Measurements from ENCODE around the gene MGAT4A. TPM values are rescaled to one million over a fixed set of nuclear protein-coding genes. Genes with fewer than 3 reads are reported as not detected.

The MGAT4A gene
- total and polyA plus RNA-seq, 9 donors, result 3.9 to 14.7 (median 12.6) TPM

GRCh38 chr2:98711506-98711905 is 19.4 kb downstream of the MGAT4A start:
- no peaks in the 10 kb centered on the region for H3K36me3 ChIP-seq
- DNase-seq, result no peak
- H3K9me3 ChIP-seq, result no peaks in the 10 kb centered on the region
- no peak overlapping the region for H3K4me3 ChIP-seq
- TF ChIP-seq POLR2A (IDR thresholded peaks at IDR 0.05) (no peak), CTCF (IDR thresholded peaks at IDR 0.05) (no peak), EP300 (IDR thresholded peaks at IDR 0.05) (no peak)
- intact Hi-C loops (cut with DNase I), result no loop called here
- no peaks in the 10 kb centered on the region for H3K27me3 ChIP-seq
- 85 to 94% (median 86%) methylated on average over 3 of the region's 3 CpGs for WGBS, 3 donors
- H3K4me1 ChIP-seq (ENCODE audit: insufficient read depth), result peaks cover 3% of the 10 kb centered on the region
- H3K27ac ChIP-seq, result no peak overlapping the region

- no peaks in the 10 kb centered on the region for H3K27me3 ChIP-seq
- 89 to 93% (median 93%) methylated on average over 4 of the region's 4 CpGs for WGBS, 3 donors
- no peaks in the 10 kb centered on the region for H3K9me3 ChIP-seq
- no peaks in the 10 kb centered on the region for H3K36me3 ChIP-seq
- DNase-seq, result no peak
- no peak overlapping the region for H3K4me3 ChIP-seq
- H3K4me1 ChIP-seq (ENCODE audit: insufficient read depth), result peaks cover 3% of the 10 kb centered on the region
- no peak for TF ChIP-seq EP300 (IDR thresholded peaks at IDR 0.05)
- TF ChIP-seq CTCF (IDR thresholded peaks at IDR 0.05), result no peak
- TF ChIP-seq POLR2A (IDR thresholded peaks at IDR 0.05), result no peak
- H3K27ac ChIP-seq, result no peak overlapping the region
- intact Hi-C loops (cut with DNase I), result no loop called here
Measured at GRCh38 chr2:98710734-98711133, 20.2 kb downstream of the MGAT4A start.

- TF ChIP-seq CTCF (IDR thresholded peaks at IDR 0.05) (no peak), EP300 (IDR thresholded peaks at IDR 0.05) (no peak), POLR2A (IDR thresholded peaks at IDR 0.05) (no peak)
- no peak for DNase-seq
Measured at GRCh38 chr2:98709535-98709934, 21.4 kb downstream of the MGAT4A start.

GRCh38 chr2:98708396-98709186 is 22.3 kb downstream of the MGAT4A start:
- Histone ChIP-seq H3K27me3 (no peaks in the 10 kb centered on the region), H3K36me3 (no peaks in the 10 kb centered on the region), H3K9me3 (no peaks in the 10 kb centered on the region), H3K4me3 (no peak overlapping the region), H3K27ac (no peak overlapping the region), H3K4me1 (ENCODE audit: insufficient read depth) (peaks cover 3% of the 10 kb centered on the region)
- intact Hi-C loops (cut with DNase I), result no loop called here
- TF ChIP-seq EP300 (IDR thresholded peaks at IDR 0.05), result no peak
- no peak for TF ChIP-seq CTCF (IDR thresholded peaks at IDR 0.05)
- no peak for TF ChIP-seq POLR2A (IDR thresholded peaks at IDR 0.05)
- no peak for DNase-seq
- WGBS, 3 donors, result 45 to 59% (median 55%) methylated on average over 6 of the region's 6 CpGs

More at GRCh38 chr2:98709535-98709934, 21.4 kb downstream of the MGAT4A start:
- no peaks in the 10 kb centered on the region for H3K27me3 ChIP-seq
- intact Hi-C loops (cut with DNase I), result no loop called here
- H3K4me1 ChIP-seq (ENCODE audit: insufficient read depth), result peaks cover 3% of the 10 kb centered on the region
- H3K9me3 ChIP-seq, result no peaks in the 10 kb centered on the region
- H3K36me3 ChIP-seq, result no peaks in the 10 kb centered on the region
- H3K27ac ChIP-seq, result no peak overlapping the region
- no peak overlapping the region for H3K4me3 ChIP-seq
